Testis (tissue), 2 donors: Measurements from ENCODE around the gene PSRC1.

Experiments
- POLR2A ChIP-seq: fragments of 450-650 bp; IDR thresholded peaks from one replicate; pipeline ENCODE4 v1.6.1; 2017; ENCODE audit warnings: antibody characterized with exemption, mild to moderate bottlenecking, moderate library complexity
- TF ChIP-seq, protein P1 (sequence below), 3 experiments: fragments of 450-650 bp in 2 of 3; fragments of 200-600 bp in 1 of 3; sonication (generic) in 1 of 3; IDR thresholded peaks; one replicate each; pipeline ENCODE4 v1.5.1; 2016 to 2019; ENCODE audit warnings: antibody characterized with exemption in 3 of 3, mild to moderate bottlenecking in 2 of 3, moderate library complexity in 1 of 3

GRCh38 chr1:109248444-109248796, 34.5 kb downstream of the PSRC1 start:
- TF ChIP-seq, protein P1, sequence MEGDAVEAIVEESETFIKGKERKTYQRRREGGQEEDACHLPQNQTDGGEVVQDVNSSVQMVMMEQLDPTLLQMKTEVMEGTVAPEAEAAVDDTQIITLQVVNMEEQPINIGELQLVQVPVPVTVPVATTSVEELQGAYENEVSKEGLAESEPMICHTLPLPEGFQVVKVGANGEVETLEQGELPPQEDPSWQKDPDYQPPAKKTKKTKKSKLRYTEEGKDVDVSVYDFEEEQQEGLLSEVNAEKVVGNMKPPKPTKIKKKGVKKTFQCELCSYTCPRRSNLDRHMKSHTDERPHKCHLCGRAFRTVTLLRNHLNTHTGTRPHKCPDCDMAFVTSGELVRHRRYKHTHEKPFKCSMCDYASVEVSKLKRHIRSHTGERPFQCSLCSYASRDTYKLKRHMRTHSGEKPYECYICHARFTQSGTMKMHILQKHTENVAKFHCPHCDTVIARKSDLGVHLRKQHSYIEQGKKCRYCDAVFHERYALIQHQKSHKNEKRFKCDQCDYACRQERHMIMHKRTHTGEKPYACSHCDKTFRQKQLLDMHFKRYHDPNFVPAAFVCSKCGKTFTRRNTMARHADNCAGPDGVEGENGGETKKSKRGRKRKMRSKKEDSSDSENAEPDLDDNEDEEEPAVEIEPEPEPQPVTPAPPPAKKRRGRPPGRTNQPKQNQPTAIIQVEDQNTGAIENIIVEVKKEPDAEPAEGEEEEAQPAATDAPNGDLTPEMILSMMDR (IDR thresholded peaks at IDR 0.05) = no peak
- no peak for TF ChIP-seq POLR2A
